K562 (cell line): ENCODE measurements around the gene HEXIM1. TPM values are rescaled to one million over a fixed set of nuclear protein-coding genes. Genes with fewer than 3 reads are reported as not detected.
A peak's percentile ranks its signal among the peaks of the same experiment; 100 is the strongest.

Experiments used
- CTCFL ChIP-seq: IDR thresholded peaks from 2 replicates; pipeline ENCODE4 v1.6.1; 2011; ENCODE audit warnings: borderline replicate concordance, low read depth, mild to moderate bottlenecking, moderate library complexity, low read length; ENCODE audit not compliant: insufficient read depth, poor library complexity, severe bottlenecking
- CXXC5 ChIP-seq: fragments of 250-450 bp; sonication (Bioruptor Pico); IDR thresholded peaks from 2 replicates; pipeline ENCODE4 v1.8.0; 2022; ENCODE audit warnings: inconsistent platforms, mild to moderate bottlenecking, moderate library complexity
- MECOM ChIP-seq: fragments of 250-450 bp; sonication (Bioruptor Pico); IDR thresholded peaks from 2 replicates; pipeline ENCODE4 v1.8.0; 2022; ENCODE audit warnings: inconsistent platforms
- MED1 ChIP-seq: sonication (generic); formaldehyde crosslinking; IDR thresholded peaks from 2 replicates; pipeline ENCODE4 v1.8.1; 2023; ENCODE audit warnings: missing genetic modification reagents, borderline replicate concordance
- RFX7 ChIP-seq: fragments of 250-450 bp; sonication (Bioruptor Pico); IDR thresholded peaks from 2 replicates; pipeline ENCODE4 v1.5.1; 2021; ENCODE audit warnings: mild to moderate bottlenecking
- SIN3A ChIP-seq, 2 experiments: fragments of 150-350 bp in 1 of 2; IDR thresholded peaks; 2 replicates each; pipeline ENCODE4 v1.6.1; 2011 to 2016; ENCODE audit warnings: borderline replicate concordance in 2 of 2, low read depth in 2 of 2, low read length in 2 of 2, mild to moderate bottlenecking in 2 of 2, moderate library complexity in 2 of 2; ENCODE audit not compliant: control insufficient read depth in 1 of 2
- SP2 ChIP-seq: IDR thresholded peaks from 2 replicates; pipeline ENCODE4 v1.6.1; 2011; ENCODE audit warnings: mild to moderate bottlenecking, low read depth, low read length, moderate library complexity; ENCODE audit not compliant: poor library complexity, severe bottlenecking; ENCODE audit errors: extremely low read depth
- SRSF9 ChIP-seq: fragments of 200-400 bp; formaldehyde crosslinking; IDR thresholded peaks from 2 replicates; pipeline ENCODE4 v1.6.1; 2017; ENCODE audit warnings: low read depth, low read length, borderline replicate concordance
- TAF9B ChIP-seq: fragments of 450-650 bp; IDR thresholded peaks from 2 replicates; pipeline ENCODE4 v1.6.1; 2018; ENCODE audit warnings: mild to moderate bottlenecking; ENCODE audit not compliant: partially characterized antibody
- TFAM ChIP-seq: fragments of 250-450 bp; sonication (Bioruptor Pico); conservative IDR thresholded peaks from 2 replicates; pipeline ENCODE4 v1.5.0; 2021; ENCODE audit warnings: mild to moderate bottlenecking, moderate library complexity
- THAP7 ChIP-seq: fragments of 250-450 bp; sonication (Bioruptor Pico); IDR thresholded peaks from 2 replicates; pipeline ENCODE4 v1.5.0; 2021
- ZBTB1 ChIP-seq: sonication (generic); formaldehyde crosslinking; IDR thresholded peaks from 2 replicates; pipeline ENCODE4 v1.8.1; 2023; ENCODE audit warnings: missing genetic modification reagents, low read depth, mild to moderate bottlenecking, borderline replicate concordance
- ZBTB26 ChIP-seq: fragments of 450-650 bp; formaldehyde crosslinking; IDR thresholded peaks from 2 replicates; pipeline ENCODE4 v1.4.0; 2022; ENCODE audit warnings: missing genetic modification characterization
- ZNF384 ChIP-seq: IDR thresholded peaks from 2 replicates; pipeline ENCODE4 v1.6.1; 2012; ENCODE audit warnings: low read depth, low read length, improper control_type of control experiment
- polyA plus RNA-seq, 8 experiments: library from polyadenylated mRNA; depleted of rRNA in 4 of 8; stranded (reverse) in 5 of 8; unstranded in 3 of 8; fragments of >200 nt; fragmentation: Nextera tagmentation in 2 of 8; fragmentation: Illumina TruSeq in 1 of 8; extraction: Ambion mirVana in 2 of 8; extraction: Trizol in 1 of 8; gene quantifications; 2 replicates each; pipeline versions ENCODE4 v1.2.1 to v1.2.3, GENCODE V29; 2011 to 2014; ENCODE audit warnings: inconsistent platforms in 1 of 8, missing spikeins in 1 of 8
- total RNA-seq, 7 experiments: library from RNA; depleted of rRNA in 6 of 7; stranded (reverse); fragments of >200 nt in 6 of 7; fragmentation: Illumina TruSeq in 2 of 7; extraction: Trizol in 2 of 7; gene quantifications; 2 replicates each; pipeline versions ENCODE4 v1.2.1 to v1.2.3, GENCODE V29; 2011 to 2021; ENCODE audit warnings: low replicate concordance in 1 of 7
- TF ChIP-seq, protein P1 (sequence below): fragments of 150-350 bp; conservative IDR thresholded peaks from 2 replicates; pipeline ENCODE4 v1.6.1; 2014; ENCODE audit warnings: low read length
- TF ChIP-seq, protein P2 (sequence below): sonication (generic); formaldehyde crosslinking; IDR thresholded peaks from 2 replicates; pipeline ENCODE4 v1.8.0; 2022; ENCODE audit warnings: mild to moderate bottlenecking, missing genetic modification reagents

HEXIM1 gene
- total and polyA plus RNA-seq, 9 of the 15 experiments (the other 6 are each of a cell fraction or from before 2014, with no cell fraction given): 1.4 to 28.3 (median 9.1) TPM

DNA sequence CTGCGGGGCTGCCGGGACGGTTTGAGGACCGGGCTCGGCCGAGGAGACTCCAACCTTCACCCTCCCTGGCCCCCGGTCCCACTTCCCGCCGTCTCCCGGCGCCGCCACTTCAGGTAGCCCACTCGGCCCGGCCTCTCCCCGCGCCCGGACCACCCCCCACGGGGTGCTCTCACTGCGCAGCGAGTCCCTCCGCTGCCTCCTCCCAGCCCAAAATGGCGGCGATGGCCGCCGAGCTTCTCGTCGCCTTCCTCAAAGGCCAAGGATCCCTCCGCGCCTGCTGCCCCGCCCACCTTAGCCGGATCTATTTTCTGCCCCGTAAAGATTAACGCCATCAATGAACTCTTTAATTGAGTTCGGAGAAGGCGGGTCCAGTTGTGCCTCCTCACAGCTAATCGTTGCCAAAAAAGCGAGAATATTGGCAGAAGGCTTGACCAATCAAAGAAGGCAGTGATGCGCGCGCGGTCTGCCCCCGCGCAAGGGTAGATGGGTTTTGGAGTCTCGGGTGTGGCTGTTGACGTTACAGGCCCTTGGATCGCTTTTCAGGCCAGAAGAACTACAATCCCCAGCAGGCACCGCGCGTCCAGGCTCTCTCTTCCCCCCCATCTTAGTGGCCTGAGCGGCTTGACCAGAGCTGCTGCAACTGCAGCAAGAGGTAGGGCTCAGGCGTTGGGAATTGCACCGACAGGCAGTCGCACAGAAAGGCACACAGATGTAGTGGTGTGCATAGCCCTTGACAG lies 13.2 kb downstream of the HEXIM1 start, which contains the start of gene HEXIM2 (continued):
- TF ChIP-seq CTCFL (no peak), ZBTB1 (CRISPR knock-in tag) (peak; percentile 67; the same call in 1 of the 2 replicates), ZBTB26 (peak; percentile 67; the same call in 1 of the 2 replicates), RFX7 (CRISPR knock-in tag) (no peak), THAP7 (peak; percentile 89), SP2 (peak; percentile 67), MED1 (no peak), TAF9B (peak; percentile 98), SIN3A (IDR thresholded peaks at IDR 0.05; ENCODE audit: borderline replicate concordance in 2 of 2, control insufficient read depth in 1 of 2, low read depth in 2 of 2, low read length in 2 of 2) (no peak; a peak in 1 of 4 replicates), TFAM (CRISPR knock-in tag) (no peak), ZNF384 (no peak), CXXC5 (peak; percentile 94), MECOM (no peak), SRSF9 (no peak)
- TF ChIP-seq, protein P1, sequence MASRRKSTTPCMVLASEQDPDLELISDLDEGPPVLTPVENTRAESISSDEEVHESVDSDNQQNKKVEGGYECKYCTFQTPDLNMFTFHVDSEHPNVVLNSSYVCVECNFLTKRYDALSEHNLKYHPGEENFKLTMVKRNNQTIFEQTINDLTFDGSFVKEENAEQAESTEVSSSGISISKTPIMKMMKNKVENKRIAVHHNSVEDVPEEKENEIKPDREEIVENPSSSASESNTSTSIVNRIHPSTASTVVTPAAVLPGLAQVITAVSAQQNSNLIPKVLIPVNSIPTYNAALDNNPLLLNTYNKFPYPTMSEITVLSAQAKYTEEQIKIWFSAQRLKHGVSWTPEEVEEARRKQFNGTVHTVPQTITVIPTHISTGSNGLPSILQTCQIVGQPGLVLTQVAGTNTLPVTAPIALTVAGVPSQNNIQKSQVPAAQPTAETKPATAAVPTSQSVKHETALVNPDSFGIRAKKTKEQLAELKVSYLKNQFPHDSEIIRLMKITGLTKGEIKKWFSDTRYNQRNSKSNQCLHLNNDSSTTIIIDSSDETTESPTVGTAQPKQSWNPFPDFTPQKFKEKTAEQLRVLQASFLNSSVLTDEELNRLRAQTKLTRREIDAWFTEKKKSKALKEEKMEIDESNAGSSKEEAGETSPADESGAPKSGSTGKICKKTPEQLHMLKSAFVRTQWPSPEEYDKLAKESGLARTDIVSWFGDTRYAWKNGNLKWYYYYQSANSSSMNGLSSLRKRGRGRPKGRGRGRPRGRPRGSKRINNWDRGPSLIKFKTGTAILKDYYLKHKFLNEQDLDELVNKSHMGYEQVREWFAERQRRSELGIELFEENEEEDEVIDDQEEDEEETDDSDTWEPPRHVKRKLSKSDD: peak; percentile 94
- TF ChIP-seq, protein P2, sequence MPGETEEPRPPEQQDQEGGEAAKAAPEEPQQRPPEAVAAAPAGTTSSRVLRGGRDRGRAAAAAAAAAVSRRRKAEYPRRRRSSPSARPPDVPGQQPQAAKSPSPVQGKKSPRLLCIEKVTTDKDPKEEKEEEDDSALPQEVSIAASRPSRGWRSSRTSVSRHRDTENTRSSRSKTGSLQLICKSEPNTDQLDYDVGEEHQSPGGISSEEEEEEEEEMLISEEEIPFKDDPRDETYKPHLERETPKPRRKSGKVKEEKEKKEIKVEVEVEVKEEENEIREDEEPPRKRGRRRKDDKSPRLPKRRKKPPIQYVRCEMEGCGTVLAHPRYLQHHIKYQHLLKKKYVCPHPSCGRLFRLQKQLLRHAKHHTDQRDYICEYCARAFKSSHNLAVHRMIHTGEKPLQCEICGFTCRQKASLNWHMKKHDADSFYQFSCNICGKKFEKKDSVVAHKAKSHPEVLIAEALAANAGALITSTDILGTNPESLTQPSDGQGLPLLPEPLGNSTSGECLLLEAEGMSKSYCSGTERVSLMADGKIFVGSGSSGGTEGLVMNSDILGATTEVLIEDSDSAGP (CRISPR knock-in tag): no peak
